IMR-90 (cell line): ENCODE measurements around the gene OSBP.

Source experiments
- BHLHE40 ChIP-seq: fragments of 150-350 bp; IDR thresholded peaks from 2 replicates; pipeline ENCODE4 v1.6.1; 2016; ENCODE audit warnings: mild to moderate bottlenecking, low read depth, low read length
- CEBPB ChIP-seq: IDR thresholded peaks from 2 replicates; pipeline ENCODE4 v1.6.1; 2012; ENCODE audit warnings: low read depth, low read length, improper control_type of control experiment
- CHD1 ChIP-seq: IDR thresholded peaks from 2 replicates; pipeline ENCODE4 v1.6.1; 2012; ENCODE audit warnings: low read depth, low read length, improper control_type of control experiment
- MAFK ChIP-seq: IDR thresholded peaks from 2 replicates; pipeline ENCODE4 v1.6.1; 2012; ENCODE audit warnings: low read depth, low read length, improper control_type of control experiment
- MAZ ChIP-seq: IDR thresholded peaks from 2 replicates; pipeline ENCODE4 v1.6.1; 2012; ENCODE audit warnings: low read depth, mild to moderate bottlenecking, low read length, improper control_type of control experiment, moderate library complexity, borderline replicate concordance
- MXI1 ChIP-seq: IDR thresholded peaks from 2 replicates; pipeline ENCODE4 v1.6.1; 2012; ENCODE audit warnings: low read depth, mild to moderate bottlenecking, low read length, moderate library complexity, borderline replicate concordance
- NFE2L2 ChIP-seq: fragments of 150-350 bp; IDR thresholded peaks from 2 replicates; pipeline ENCODE4 v1.6.1; 2016; ENCODE audit warnings: low read depth, mild to moderate bottlenecking, low read length
- POLR2A ChIP-seq: IDR thresholded peaks from 2 replicates; pipeline ENCODE4 v1.6.1; 2012; ENCODE audit warnings: mild to moderate bottlenecking, low read depth, low read length
- RAD21 ChIP-seq: IDR thresholded peaks from 2 replicates; pipeline ENCODE4 v1.6.1; 2012; ENCODE audit warnings: low read length, improper control_type of control experiment
- RFX5 ChIP-seq: IDR thresholded peaks from 2 replicates; pipeline ENCODE4 v1.8.0; 2012; ENCODE audit warnings: low read depth, mild to moderate bottlenecking, low read length, moderate library complexity
- SMC3 ChIP-seq: fragments of 150-350 bp; IDR thresholded peaks from 2 replicates; pipeline ENCODE4 v1.6.1; 2016; ENCODE audit warnings: low read depth, mild to moderate bottlenecking, antibody characterized with exemption, low read length, moderate library complexity
- TF ChIP-seq, protein P1 (sequence below): conservative IDR thresholded peaks from 2 replicates; pipeline ENCODE4 v1.5.1; 2012; ENCODE audit warnings: mild to moderate bottlenecking, low read depth, low read length, improper control_type of control experiment
- TF ChIP-seq, protein P2 (sequence below): fragments of 150-350 bp; IDR thresholded peaks from 2 replicates; pipeline ENCODE4 v1.6.1; 2017; ENCODE audit warnings: mild to moderate bottlenecking, antibody characterized with exemption, low read length, low read depth
- TF ChIP-seq, protein P3 (sequence below): fragments of 150-350 bp; IDR thresholded peaks from 2 replicates; pipeline ENCODE4 v1.6.1; 2016; ENCODE audit warnings: low read depth, mild to moderate bottlenecking, low read length, moderate library complexity, borderline replicate concordance

DNA sequence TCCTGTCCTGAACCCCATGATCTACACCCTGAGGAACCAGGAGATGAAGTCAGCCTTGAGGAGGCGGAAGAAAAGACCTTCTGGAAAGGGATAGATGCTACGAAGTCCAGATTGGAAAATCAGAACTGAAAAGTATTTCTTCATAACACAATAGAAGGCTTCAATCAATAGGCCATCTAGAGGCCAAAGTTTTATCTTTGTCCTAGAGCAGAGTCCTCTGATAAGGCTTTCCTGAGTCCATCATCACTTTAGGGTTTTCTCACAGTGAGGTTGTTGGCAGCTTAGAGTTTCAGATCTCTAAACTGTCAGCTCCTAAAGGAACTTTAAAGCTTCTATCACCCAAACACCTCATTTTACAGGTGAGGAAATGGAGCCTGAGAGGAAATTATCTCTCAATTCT is 83.0 kb downstream of the OSBP start:
- TF ChIP-seq RAD21 (no peak), POLR2A (no peak), MAFK (no peak), NFE2L2 (no peak), CHD1 (no peak), SMC3 (no peak), MXI1 (no peak), MAZ (no peak), RFX5 (no peak), BHLHE40 (no peak), CEBPB (no peak)
- TF ChIP-seq, protein P1, sequence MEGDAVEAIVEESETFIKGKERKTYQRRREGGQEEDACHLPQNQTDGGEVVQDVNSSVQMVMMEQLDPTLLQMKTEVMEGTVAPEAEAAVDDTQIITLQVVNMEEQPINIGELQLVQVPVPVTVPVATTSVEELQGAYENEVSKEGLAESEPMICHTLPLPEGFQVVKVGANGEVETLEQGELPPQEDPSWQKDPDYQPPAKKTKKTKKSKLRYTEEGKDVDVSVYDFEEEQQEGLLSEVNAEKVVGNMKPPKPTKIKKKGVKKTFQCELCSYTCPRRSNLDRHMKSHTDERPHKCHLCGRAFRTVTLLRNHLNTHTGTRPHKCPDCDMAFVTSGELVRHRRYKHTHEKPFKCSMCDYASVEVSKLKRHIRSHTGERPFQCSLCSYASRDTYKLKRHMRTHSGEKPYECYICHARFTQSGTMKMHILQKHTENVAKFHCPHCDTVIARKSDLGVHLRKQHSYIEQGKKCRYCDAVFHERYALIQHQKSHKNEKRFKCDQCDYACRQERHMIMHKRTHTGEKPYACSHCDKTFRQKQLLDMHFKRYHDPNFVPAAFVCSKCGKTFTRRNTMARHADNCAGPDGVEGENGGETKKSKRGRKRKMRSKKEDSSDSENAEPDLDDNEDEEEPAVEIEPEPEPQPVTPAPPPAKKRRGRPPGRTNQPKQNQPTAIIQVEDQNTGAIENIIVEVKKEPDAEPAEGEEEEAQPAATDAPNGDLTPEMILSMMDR = no peak
- TF ChIP-seq, protein P2, sequence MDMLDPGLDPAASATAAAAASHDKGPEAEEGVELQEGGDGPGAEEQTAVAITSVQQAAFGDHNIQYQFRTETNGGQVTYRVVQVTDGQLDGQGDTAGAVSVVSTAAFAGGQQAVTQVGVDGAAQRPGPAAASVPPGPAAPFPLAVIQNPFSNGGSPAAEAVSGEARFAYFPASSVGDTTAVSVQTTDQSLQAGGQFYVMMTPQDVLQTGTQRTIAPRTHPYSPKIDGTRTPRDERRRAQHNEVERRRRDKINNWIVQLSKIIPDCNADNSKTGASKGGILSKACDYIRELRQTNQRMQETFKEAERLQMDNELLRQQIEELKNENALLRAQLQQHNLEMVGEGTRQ = no peak
- TF ChIP-seq, protein P3, sequence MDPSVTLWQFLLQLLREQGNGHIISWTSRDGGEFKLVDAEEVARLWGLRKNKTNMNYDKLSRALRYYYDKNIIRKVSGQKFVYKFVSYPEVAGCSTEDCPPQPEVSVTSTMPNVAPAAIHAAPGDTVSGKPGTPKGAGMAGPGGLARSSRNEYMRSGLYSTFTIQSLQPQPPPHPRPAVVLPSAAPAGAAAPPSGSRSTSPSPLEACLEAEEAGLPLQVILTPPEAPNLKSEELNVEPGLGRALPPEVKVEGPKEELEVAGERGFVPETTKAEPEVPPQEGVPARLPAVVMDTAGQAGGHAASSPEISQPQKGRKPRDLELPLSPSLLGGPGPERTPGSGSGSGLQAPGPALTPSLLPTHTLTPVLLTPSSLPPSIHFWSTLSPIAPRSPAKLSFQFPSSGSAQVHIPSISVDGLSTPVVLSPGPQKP = no peak
